A549 (cell line): ENCODE results near the gene SUPT3H.

Experiments
- POLR2A ChIP-seq: IDR thresholded peaks from 2 replicates; pipeline ENCODE4 v1.6.1; 2012; ENCODE audit warnings: mild to moderate bottlenecking, low read length
- RARB ChIP-seq: fragments of 250-450 bp; sonication (Bioruptor Pico); IDR thresholded peaks from 2 replicates; pipeline ENCODE4 v1.8.0; 2021; ENCODE audit warnings: mild to moderate bottlenecking, moderate library complexity

DNA sequence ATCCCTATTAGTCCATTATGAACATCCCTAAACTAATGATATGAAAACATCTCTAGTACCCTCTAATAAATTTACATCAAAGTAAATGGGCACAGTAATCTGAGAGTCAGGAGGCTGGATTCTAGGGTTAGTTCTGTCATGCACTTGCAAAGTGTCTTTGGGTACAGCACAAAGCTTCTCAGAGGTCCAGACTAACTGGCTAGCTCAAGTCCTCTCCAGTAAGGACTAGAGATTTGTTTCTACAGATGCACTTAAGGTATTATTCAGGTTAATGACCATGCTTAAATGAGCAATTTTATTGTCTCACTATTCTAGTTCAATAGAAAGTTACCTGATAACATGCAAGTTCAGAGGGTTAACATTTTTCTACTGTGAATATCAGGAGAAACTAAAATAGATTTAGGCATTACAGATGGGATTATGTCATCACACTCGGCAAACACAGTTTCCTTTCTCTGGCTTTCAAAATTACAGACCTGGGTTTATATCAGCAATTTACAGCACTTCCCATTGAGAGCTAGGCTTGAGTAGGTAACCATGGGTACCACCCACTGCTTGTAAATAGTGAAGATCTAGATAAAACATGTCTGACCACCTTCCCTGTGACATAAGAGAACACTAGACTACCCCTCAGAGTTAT lies 452.5 kb downstream of the SUPT3H start:
- TF ChIP-seq POLR2A, result no peak
- TF ChIP-seq RARB (CRISPR knock-in tag), result no peak
